SJCRH30 (cell line): ENCODE measurements around the gene CNPY3. TPM values are rescaled to one million over a fixed set of nuclear protein-coding genes. Genes with fewer than 3 reads are reported as not detected.
"Not testable (repeated sequence)": the region's sequence is repeated elsewhere in the genome, so short reads cannot be mapped to it uniquely, and the experiment has no call there.

Experiments
- DNase-seq, 2 experiments: peaks; one replicate each; pipeline ENCODE4 v3.0.0-alpha.2; 2015 to 2020
- H3K27ac ChIP-seq: fragments of 250-450 bp; sonication (Bioruptor Pico); 2 replicates; pipeline ENCODE4 v1.5.1; 2020; ENCODE audit warnings: mild to moderate bottlenecking, moderate library complexity
- H3K27me3 ChIP-seq: fragments of 250-450 bp; sonication (Bioruptor Pico); 2 replicates; pipeline ENCODE4 v1.5.1; 2020; ENCODE audit warnings: mild to moderate bottlenecking, moderate library complexity
- H3K36me3 ChIP-seq: fragments of 250-450 bp; sonication (Bioruptor Pico); 2 replicates; pipeline ENCODE4 v1.5.1; 2020; ENCODE audit warnings: mild to moderate bottlenecking, moderate library complexity
- H3K4me1 ChIP-seq: fragments of 250-450 bp; sonication (Bioruptor Pico); 2 replicates; pipeline ENCODE4 v1.5.1; 2020; ENCODE audit warnings: mild to moderate bottlenecking, moderate library complexity
- H3K4me3 ChIP-seq: fragments of 250-450 bp; sonication (Bioruptor Pico); 2 replicates; pipeline ENCODE4 v1.5.1; 2020; ENCODE audit warnings: mild to moderate bottlenecking, moderate library complexity
- H3K9me3 ChIP-seq: fragments of 250-450 bp; sonication (Bioruptor Pico); replicated peaks from 2 replicates; pipeline ENCODE4 v1.5.1; 2020; ENCODE audit warnings: mild to moderate bottlenecking, moderate library complexity
- total RNA-seq: library from RNA; depleted of rRNA; stranded (reverse); fragments of >200 nt; shearing (Covaris generic); gene quantifications from 2 replicates; pipeline ENCODE4 v1.2.3, GENCODE V29; 2014

Gene CNPY3
- total RNA-seq, 1 experiment from 2014 or later: 40.9 TPM

GRCh38 chr6:42935322-42935721 is 6.0 kb downstream of the CNPY3 start:
- Histone ChIP-seq H3K36me3 (peaks cover 38% of the 10 kb centered on the region), H3K4me3 (no peak overlapping the region), H3K27me3 (no peaks in the 10 kb centered on the region), H3K27ac (no peak overlapping the region), H3K4me1 (no peaks in the 10 kb centered on the region), H3K9me3 (no peaks in the 10 kb centered on the region)
- no peak for DNase-seq

GRCh38 chr6:42936398-42936797 is 7.1 kb downstream of the CNPY3 start:
- H3K27me3 ChIP-seq: no peaks in the 10 kb centered on the region
- no peaks in the 10 kb centered on the region for H3K4me1 ChIP-seq
- H3K9me3 ChIP-seq: no peaks in the 10 kb centered on the region
- H3K36me3 ChIP-seq: peaks cover 40% of the 10 kb centered on the region
- no peak for DNase-seq
- H3K27ac ChIP-seq: no peak overlapping the region
- H3K4me3 ChIP-seq: no peak overlapping the region

GRCh38 chr6:42937548-42938427 is 8.5 kb downstream of the CNPY3 start:
- no peaks in the 10 kb centered on the region for H3K4me1 ChIP-seq
- H3K27ac ChIP-seq: no peak overlapping the region
- no peaks in the 10 kb centered on the region for H3K27me3 ChIP-seq
- peaks cover 43% of the 10 kb centered on the region for H3K36me3 ChIP-seq
- H3K9me3 ChIP-seq: no peaks in the 10 kb centered on the region
- no peak overlapping the region for H3K4me3 ChIP-seq
- no peak for DNase-seq

GRCh38 chr6:42938428-42938796 is 9.1 kb downstream of the CNPY3 start:
- Histone ChIP-seq H3K27ac (no peak overlapping the region), H3K36me3 (peaks cover 43% of the 10 kb centered on the region), H3K4me3 (no peak overlapping the region), H3K9me3 (no peaks in the 10 kb centered on the region), H3K4me1 (no peaks in the 10 kb centered on the region), H3K27me3 (no peaks in the 10 kb centered on the region)
- DNase-seq: no peak

GRCh38 chr6:42938987-42939809 is 9.9 kb downstream of the CNPY3 start:
- H3K4me1 ChIP-seq: no peaks in the 10 kb centered on the region
- no peak for DNase-seq
- peaks cover 40% of the 10 kb centered on the region for H3K36me3 ChIP-seq
- no peak overlapping the region for H3K4me3 ChIP-seq
- no peaks in the 10 kb centered on the region for H3K27me3 ChIP-seq
- H3K27ac ChIP-seq: no peak overlapping the region
- no peaks in the 10 kb centered on the region for H3K9me3 ChIP-seq

GRCh38 chr6:42939810-42940167 is 10.5 kb downstream of the CNPY3 start:
- DNase-seq: no peak
- H3K36me3 ChIP-seq: peaks cover 34% of the 10 kb centered on the region
- H3K27ac ChIP-seq: no peak overlapping the region
- H3K27me3 ChIP-seq: no peaks in the 10 kb centered on the region
- no peak overlapping the region for H3K4me3 ChIP-seq
- H3K9me3 ChIP-seq: no peaks in the 10 kb centered on the region
- H3K4me1 ChIP-seq: no peaks in the 10 kb centered on the region

- H3K9me3 ChIP-seq: no peaks in the 10 kb centered on the region
- peaks cover 28% of the 10 kb centered on the region for H3K36me3 ChIP-seq
- no peak overlapping the region for H3K27ac ChIP-seq
- no peak for DNase-seq
- H3K4me3 ChIP-seq: no peak overlapping the region
- H3K27me3 ChIP-seq: no peaks in the 10 kb centered on the region
- H3K4me1 ChIP-seq: no peaks in the 10 kb centered on the region
Observed at GRCh38 chr6:42940493-42941045, 11.3 kb downstream of the CNPY3 start.

GRCh38 chr6:42941356-42941755 is 12.1 kb downstream of the CNPY3 start:
- H3K36me3 ChIP-seq: peaks cover 20% of the 10 kb centered on the region; the same call in 1 of the 2 replicates
- not testable (repeated sequence) for H3K9me3 ChIP-seq, H3K27ac ChIP-seq, H3K4me1 ChIP-seq, DNase-seq, H3K4me3 ChIP-seq, H3K27me3 ChIP-seq

- Histone ChIP-seq H3K4me1 (no peaks in the 10 kb centered on the region), H3K9me3 (no peaks in the 10 kb centered on the region), H3K36me3 (peaks cover 13% of the 10 kb centered on the region; the same call in 1 of the 2 replicates), H3K27me3 (no peaks in the 10 kb centered on the region), H3K4me3 (no peak overlapping the region), H3K27ac (no peak overlapping the region)
- DNase-seq: no peak
Observed at GRCh38 chr6:42942444-42942843, 13.2 kb downstream of the CNPY3 start.

GRCh38 chr6:42947950-42948349 is 18.7 kb downstream of the CNPY3 start:
- Histone ChIP-seq H3K36me3 (no peaks in the 10 kb centered on the region; the same call in 1 of the 2 replicates), H3K4me3 (no peak overlapping the region), H3K4me1 (no peaks in the 10 kb centered on the region), H3K27ac (no peak overlapping the region), H3K9me3 (no peaks in the 10 kb centered on the region), H3K27me3 (no peaks in the 10 kb centered on the region)
- no peak for DNase-seq

GRCh38 chr6:42952389-42952788 is 23.1 kb downstream of the CNPY3 start:
- no peak for DNase-seq
- Histone ChIP-seq H3K4me1 (no peaks in the 10 kb centered on the region), H3K9me3 (no peaks in the 10 kb centered on the region), H3K27ac (no peak overlapping the region), H3K27me3 (no peaks in the 10 kb centered on the region), H3K36me3 (no peaks in the 10 kb centered on the region), H3K4me3 (no peak overlapping the region)

GRCh38 chr6:42954405-42954804 is 25.1 kb downstream of the CNPY3 start:
- not testable (repeated sequence) for H3K36me3 ChIP-seq, H3K27ac ChIP-seq, DNase-seq, H3K4me1 ChIP-seq, H3K27me3 ChIP-seq, H3K4me3 ChIP-seq, H3K9me3 ChIP-seq

GRCh38 chr6:42958125-42958524 is 28.8 kb downstream of the CNPY3 start:
- Histone ChIP-seq H3K27me3 (no peaks in the 10 kb centered on the region), H3K27ac (no peak overlapping the region), H3K36me3 (no peaks in the 10 kb centered on the region), H3K9me3 (no peaks in the 10 kb centered on the region), H3K4me3 (no peak overlapping the region), H3K4me1 (no peaks in the 10 kb centered on the region)
- DNase-seq: no peak

- H3K27me3 ChIP-seq: no peaks in the 10 kb centered on the region
- no peak for DNase-seq
- no peaks in the 10 kb centered on the region for H3K36me3 ChIP-seq
- no peaks in the 10 kb centered on the region for H3K9me3 ChIP-seq
- H3K27ac ChIP-seq: no peak overlapping the region
- H3K4me3 ChIP-seq: no peak overlapping the region
- H3K4me1 ChIP-seq: no peaks in the 10 kb centered on the region
Observed at GRCh38 chr6:42959917-42960242, 30.6 kb downstream of the CNPY3 start.

- Histone ChIP-seq H3K4me1 (no peaks in the 10 kb centered on the region), H3K9me3 (no peaks in the 10 kb centered on the region), H3K27ac (no peak within 1 kb of the TSS), H3K27me3 (no peaks in the 10 kb centered on the region), H3K4me3 (no peak within 1 kb of the TSS), H3K36me3 (no peaks in the 10 kb centered on the region)
- DNase-seq: no peak
Observed at GRCh38 chr6:42960243-42961019, 31.2 kb downstream of the CNPY3 start, which contains the start of gene GNMT. TSS of gene GNMT (plus strand) at chr6:42960754. CDS start at chr6:42960768, 14 bp downstream.
